Fibroblast of villous mesenchyme (primary cell): ENCODE measurements around the gene GALNTL6. TPM values are rescaled to one million over a fixed set of nuclear protein-coding genes. Genes with fewer than 3 reads are reported as not detected.

Source experiments
- DNase-seq: peaks from one replicate; pipeline ENCODE4 v3.0.0-alpha.2; 2010; ENCODE audit warnings: low read depth
- H3K4me3 ChIP-seq: 2 replicates; pipeline ENCODE4 v1.5.1; 2011; ENCODE audit warnings: low read depth, mild to moderate bottlenecking, low read length
- CTCF ChIP-seq: IDR thresholded peaks from 2 replicates; pipeline ENCODE4 v1.5.1; 2012; ENCODE audit warnings: low read depth, mild to moderate bottlenecking, low read length; ENCODE audit not compliant: insufficient read depth
- total RNA-seq: library from RNA; depleted of rRNA; stranded (reverse); fragments of >200 nt; gene quantifications from 2 replicates; pipeline ENCODE4 v1.2.3, GENCODE V29; 2012

The GALNTL6 gene
- total RNA-seq, 1 donor = not detected

DNA sequence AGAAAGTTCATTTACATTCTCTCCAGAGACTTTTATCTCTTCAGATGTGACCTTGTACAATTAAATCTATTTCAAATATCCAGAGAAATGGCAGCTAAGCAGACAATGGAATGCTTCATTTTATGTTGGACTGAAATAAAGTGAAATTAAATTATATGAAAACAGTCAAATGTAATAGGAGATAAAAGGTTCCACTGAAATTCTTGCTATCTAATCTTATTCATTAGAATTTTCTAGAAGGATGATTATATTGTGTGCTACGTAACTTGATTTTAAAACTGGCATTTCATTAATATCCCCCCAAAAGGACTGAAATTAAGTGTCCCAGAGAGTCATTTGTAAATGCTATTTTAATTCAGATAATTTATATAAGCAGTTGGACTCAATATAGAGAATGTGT, 708.5 kb downstream of the GALNTL6 start:
- H3K4me3 ChIP-seq = no peak overlapping the region
- no peak for DNase-seq
- TF ChIP-seq CTCF = no peak

DNA sequence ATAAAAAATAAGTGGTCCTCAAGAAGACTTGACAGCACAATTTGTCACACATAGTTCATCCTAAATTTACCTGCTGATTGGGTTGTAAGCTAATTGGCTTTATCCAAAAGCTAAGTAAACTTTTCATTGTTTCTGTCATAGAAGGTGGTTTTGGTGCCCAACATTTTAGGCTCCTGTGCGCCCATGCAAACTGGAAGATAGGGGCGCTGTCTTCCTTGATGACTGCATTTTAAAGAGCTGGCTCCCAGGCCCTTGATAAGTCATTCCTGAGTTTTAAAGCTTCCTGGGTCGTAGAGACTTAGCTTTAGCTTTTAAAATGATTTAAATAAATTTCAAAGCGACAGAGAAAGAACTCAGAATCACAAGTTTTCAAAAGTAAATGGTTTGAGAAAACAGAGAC, 730.0 kb downstream of the GALNTL6 start:
- DNase-seq = no peak

GRCh38 chr4:172546782-172547181, 733.6 kb downstream of the GALNTL6 start:
- no peak for DNase-seq
- H3K4me3 ChIP-seq = no peak overlapping the region
- no peak for TF ChIP-seq CTCF

More for the DNA sequence above, 730.0 kb downstream of the GALNTL6 start:
- no peak for TF ChIP-seq CTCF
- H3K4me3 ChIP-seq = no peak overlapping the region

- no peak for TF ChIP-seq CTCF
- no peak for DNase-seq
- no peak overlapping the region for H3K4me3 ChIP-seq
Observed at GRCh38 chr4:172547724-172548123, 734.5 kb downstream of the GALNTL6 start.

DNA sequence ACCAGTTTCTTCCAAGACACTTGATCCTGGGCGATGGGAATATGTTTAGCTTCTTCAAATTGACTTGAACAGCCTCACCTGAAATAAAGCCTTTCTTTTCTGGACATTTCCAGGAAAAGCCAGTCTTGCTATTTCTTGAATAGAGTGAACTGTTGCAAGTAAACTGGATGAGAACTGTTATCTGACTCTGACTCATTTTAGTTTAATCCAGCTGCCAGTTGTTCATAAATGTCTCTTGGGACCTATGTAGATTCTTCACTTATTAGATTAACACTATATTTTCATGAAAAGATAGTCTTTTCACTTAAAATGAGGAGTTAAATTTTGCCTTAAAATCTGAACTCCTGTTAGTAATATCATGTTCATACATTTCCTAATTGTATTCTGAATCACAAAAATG, 740.0 kb downstream of the GALNTL6 start:
- no peak for TF ChIP-seq CTCF
- no peak for DNase-seq

DNA sequence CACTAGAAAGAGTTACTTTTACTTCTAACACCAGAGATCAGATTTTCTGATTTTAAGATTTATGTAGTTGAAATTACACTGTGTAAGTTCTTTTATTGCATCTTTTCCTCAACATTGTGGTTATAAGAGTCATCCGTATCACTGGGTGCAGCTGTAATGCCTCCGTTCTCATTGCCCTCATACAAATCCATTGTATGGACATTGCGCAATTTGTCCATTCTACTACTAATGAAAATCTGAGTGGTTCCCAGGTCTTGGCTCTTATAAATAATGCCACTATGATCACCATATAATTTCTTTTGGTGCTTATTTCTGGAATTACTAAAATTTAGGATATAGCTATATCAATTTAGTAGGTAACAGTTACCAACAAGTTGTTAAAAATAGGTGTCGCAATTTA, 741.4 kb downstream of the GALNTL6 start:
- H3K4me3 ChIP-seq = no peak overlapping the region
- TF ChIP-seq CTCF = no peak
- no peak for DNase-seq

More for the DNA sequence above, 740.0 kb downstream of the GALNTL6 start:
- H3K4me3 ChIP-seq = no peak overlapping the region

DNA sequence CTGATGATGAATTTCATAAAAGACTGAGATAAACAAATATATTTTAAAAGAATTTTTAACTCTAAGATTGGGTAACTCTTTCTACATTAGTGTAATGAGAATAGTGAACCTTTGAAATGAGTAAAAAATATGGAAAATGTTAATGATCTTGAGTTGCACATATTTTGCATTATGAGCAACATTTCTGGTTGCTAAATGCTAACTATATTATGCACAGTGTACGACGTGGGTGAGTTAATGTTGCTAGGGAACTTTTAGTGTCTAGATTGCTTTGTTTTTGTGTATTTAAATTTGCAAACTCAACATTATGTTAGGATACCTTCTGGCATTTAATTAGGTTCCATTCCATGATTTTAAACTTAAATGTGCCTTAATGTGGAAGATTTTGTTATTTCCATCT, 742.5 kb downstream of the GALNTL6 start:
- no peak overlapping the region for H3K4me3 ChIP-seq
- TF ChIP-seq CTCF = no peak
- DNase-seq = no peak
